Nephron (organoid): ENCODE results near the gene GORASP2.
A peak's percentile ranks its signal among the peaks of the same experiment; 100 is the strongest.

Experiments
- H3K27ac Mint-ChIP-seq, 3 experiments: 2 replicates each; pipeline ENCODE4 v1.8.0; 2020; ENCODE audit warnings: mixed read lengths in 3 of 3, mild to moderate bottlenecking in 2 of 3, moderate library complexity in 1 of 3
- H3K27me3 Mint-ChIP-seq: 2 replicates; pipeline ENCODE4 v1.8.0; 2021; ENCODE audit warnings: low read depth, mild to moderate bottlenecking, moderate library complexity, mixed read lengths
- H3K36me3 Mint-ChIP-seq: 2 replicates; pipeline ENCODE4 v1.8.0; 2020; ENCODE audit warnings: low read depth, mixed read lengths
- H3K4me1 Mint-ChIP-seq: 2 replicates; pipeline ENCODE4 v1.8.0; 2020; ENCODE audit warnings: mixed read lengths
- H3K4me3 Mint-ChIP-seq, 3 experiments: 2 replicates each; pipeline ENCODE4 v1.8.0; 2020; ENCODE audit warnings: mild to moderate bottlenecking in 3 of 3, mixed read lengths in 3 of 3, moderate library complexity in 2 of 3
- H3K9me3 Mint-ChIP-seq: 2 replicates; pipeline ENCODE4 v1.8.0; 2020; ENCODE audit warnings: mixed read lengths
- TF ChIP-seq, protein P1 (sequence below), 3 experiments: fragments of 200-600 bp; sonication (generic); IDR thresholded peaks; one replicate each; pipeline ENCODE4 v1.5.0; 2021; ENCODE audit warnings: antibody characterized with exemption in 3 of 3; ENCODE audit not compliant: unreplicated experiment in 3 of 3

Gene GORASP2

DNA sequence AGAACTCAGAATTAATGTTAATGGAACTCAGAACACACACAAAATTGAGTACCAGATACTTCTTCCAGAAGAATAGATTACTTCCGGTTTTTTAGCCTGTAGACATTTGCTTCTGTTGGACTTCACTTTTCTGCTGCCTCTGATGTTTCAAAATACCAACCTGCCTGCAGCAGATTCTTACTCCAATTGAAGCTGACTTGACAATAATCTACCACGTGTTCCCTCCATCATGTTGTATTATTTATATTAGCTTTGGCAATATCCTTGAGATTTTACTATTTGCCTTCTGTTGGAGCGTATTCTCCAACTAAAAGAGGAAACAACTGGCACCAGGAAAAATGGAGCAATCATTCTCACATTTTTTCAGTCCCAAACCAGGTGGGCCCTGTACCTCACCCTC lies 3.1 kb upstream of the GORASP2 start:
- Mint-ChIP-seq H3K9me3 (peaks cover 7% of the 10 kb centered on the region), H3K36me3 (no peaks in the 10 kb centered on the region), H3K27ac (no peak overlapping the region), H3K27me3 (peaks cover 4% of the 10 kb centered on the region), H3K4me1 (peaks cover 21% of the 10 kb centered on the region), H3K4me3 (no peak overlapping the region)
- TF ChIP-seq, protein P1, sequence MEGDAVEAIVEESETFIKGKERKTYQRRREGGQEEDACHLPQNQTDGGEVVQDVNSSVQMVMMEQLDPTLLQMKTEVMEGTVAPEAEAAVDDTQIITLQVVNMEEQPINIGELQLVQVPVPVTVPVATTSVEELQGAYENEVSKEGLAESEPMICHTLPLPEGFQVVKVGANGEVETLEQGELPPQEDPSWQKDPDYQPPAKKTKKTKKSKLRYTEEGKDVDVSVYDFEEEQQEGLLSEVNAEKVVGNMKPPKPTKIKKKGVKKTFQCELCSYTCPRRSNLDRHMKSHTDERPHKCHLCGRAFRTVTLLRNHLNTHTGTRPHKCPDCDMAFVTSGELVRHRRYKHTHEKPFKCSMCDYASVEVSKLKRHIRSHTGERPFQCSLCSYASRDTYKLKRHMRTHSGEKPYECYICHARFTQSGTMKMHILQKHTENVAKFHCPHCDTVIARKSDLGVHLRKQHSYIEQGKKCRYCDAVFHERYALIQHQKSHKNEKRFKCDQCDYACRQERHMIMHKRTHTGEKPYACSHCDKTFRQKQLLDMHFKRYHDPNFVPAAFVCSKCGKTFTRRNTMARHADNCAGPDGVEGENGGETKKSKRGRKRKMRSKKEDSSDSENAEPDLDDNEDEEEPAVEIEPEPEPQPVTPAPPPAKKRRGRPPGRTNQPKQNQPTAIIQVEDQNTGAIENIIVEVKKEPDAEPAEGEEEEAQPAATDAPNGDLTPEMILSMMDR (IDR thresholded peaks at IDR 0.05; ENCODE audit: unreplicated experiment in 3 of 3): no peak

DNA sequence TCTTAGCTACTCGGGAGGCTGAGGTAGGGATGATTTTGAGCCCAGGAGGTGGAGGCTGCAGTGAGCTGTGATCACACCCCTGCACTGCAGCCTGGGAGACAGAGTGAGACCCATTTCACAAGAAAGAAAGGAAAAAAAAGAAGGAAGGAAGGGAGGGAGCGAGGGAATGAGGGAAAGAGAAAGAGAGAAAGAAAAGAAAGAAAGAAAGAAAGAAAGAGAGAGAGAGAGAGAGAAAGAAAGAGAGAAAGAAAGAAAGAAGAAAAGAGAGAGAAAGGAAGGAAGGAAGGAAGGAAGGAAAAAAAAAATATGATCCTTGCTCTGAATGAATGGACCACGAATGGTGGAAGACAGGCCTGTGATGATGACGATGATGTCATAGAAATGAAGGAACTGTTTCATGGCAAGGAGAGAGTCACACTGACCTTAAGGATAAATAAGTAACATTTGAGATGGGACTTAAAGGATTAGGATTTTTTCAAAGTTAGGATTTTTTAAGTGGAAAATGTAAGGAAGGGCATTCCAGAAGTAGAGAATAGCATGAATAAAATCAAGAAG lies 2.2 kb upstream of the GORASP2 start:
- H3K9me3 Mint-ChIP-seq: peaks cover 7% of the 10 kb centered on the region
- H3K27me3 Mint-ChIP-seq: peaks cover 4% of the 10 kb centered on the region
- H3K27ac Mint-ChIP-seq: peak overlapping the region; percentile 20 to 49 (median 22)
- H3K4me3 Mint-ChIP-seq: peak overlapping the region; percentile 49 to 53 (median 49)
- peaks cover 27% of the 10 kb centered on the region for H3K4me1 Mint-ChIP-seq
- TF ChIP-seq, protein P1 (IDR thresholded peaks at IDR 0.05; ENCODE audit: unreplicated experiment in 3 of 3): no peak
- H3K36me3 Mint-ChIP-seq: no peaks in the 10 kb centered on the region

- H3K9me3 Mint-ChIP-seq: peaks cover 7% of the 10 kb centered on the region
- peak overlapping the region; percentile 83 to 91 (median 86) for H3K4me3 Mint-ChIP-seq
- TF ChIP-seq, protein P1 (IDR thresholded peaks at IDR 0.05; ENCODE audit: unreplicated experiment in 3 of 3): no peak
- peaks cover 37% of the 10 kb centered on the region for H3K4me1 Mint-ChIP-seq
- peaks cover 4% of the 10 kb centered on the region for H3K27me3 Mint-ChIP-seq
- H3K27ac Mint-ChIP-seq: peak overlapping the region; percentile 91 to 98 (median 96)
- no peaks in the 10 kb centered on the region for H3K36me3 Mint-ChIP-seq
Observed at GRCh38 chr2:170928036-170928823, 823 bp upstream of the GORASP2 start.

DNA sequence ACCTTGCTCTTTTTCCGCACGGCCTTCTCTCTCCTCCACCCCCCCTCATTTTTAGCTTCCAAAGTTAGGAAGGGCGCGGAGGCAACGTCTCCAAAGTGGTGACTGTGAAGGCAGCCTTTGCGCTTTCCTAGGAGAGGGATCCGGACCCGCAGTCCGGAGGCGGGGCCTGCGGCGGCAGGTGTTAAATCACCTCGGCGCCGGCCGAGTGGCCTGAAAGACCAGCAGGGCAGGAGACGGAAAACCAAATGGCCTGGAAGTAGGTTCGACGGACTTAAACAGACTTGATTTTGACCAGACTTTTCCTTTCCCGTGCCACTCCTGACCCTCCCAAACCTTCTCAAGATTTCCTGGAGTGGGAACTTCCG lies 615 bp downstream of the GORASP2 start:
- Mint-ChIP-seq H3K27me3 (peaks cover 4% of the 10 kb centered on the region), H3K9me3 (peaks cover 6% of the 10 kb centered on the region), H3K27ac (peak overlapping the region; percentile 97 to 98 (median 97)), H3K4me1 (peaks cover 44% of the 10 kb centered on the region), H3K36me3 (peaks cover 4% of the 10 kb centered on the region), H3K4me3 (peak overlapping the region; percentile 91 to 98 (median 96))
- TF ChIP-seq, protein P1 (IDR thresholded peaks at IDR 0.05; ENCODE audit: unreplicated experiment in 3 of 3): no peak

DNA sequence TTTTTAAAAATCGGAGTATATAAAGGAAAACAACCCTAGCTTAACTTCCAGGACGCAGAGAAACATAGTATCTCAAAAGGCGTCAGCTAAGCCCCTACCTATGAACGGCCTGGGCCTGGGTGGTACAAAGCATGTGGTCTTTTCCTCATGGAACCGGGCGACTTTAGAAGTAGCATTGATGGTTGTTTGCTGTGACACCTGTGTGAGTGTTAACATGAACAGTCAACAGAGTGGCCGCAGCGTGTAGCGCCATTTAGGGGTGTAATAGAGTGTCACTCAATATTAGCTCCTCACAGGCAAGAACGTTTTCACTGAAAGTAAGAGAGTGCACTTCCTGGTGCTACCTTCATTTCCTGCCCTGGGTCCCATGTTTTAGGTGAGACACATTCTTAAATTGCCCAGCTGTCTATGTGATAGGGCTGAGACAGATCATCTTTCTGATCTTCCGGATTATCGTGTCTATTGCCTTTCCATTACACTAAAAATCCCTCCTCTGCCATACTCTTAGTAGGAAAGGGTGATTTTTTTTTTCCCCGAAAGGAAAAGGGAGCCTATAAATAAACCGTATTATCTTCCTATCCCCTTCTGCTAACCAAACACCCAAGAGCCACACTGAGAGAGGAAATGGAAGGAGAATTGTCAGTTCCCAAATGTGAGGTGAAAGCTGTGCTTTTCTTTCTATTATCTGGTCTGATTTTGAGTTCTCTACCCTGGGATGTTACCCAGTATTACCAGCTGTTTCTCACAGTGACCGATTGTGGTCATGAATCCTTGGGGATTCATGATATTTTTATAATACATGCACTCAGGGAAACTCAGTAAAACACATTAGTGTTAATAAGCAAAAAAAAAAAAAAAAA lies 1.3 kb downstream of the GORASP2 start:
- Mint-ChIP-seq H3K27me3 (peaks cover 4% of the 10 kb centered on the region), H3K4me3 (peak overlapping the region; percentile 91 to 98 (median 96)), H3K36me3 (peaks cover 4% of the 10 kb centered on the region), H3K27ac (peak overlapping the region; percentile 97 to 98 (median 97)), H3K9me3 (peaks cover 3% of the 10 kb centered on the region), H3K4me1 (peaks cover 44% of the 10 kb centered on the region)
- TF ChIP-seq, protein P1 (IDR thresholded peaks at IDR 0.05; ENCODE audit: unreplicated experiment in 3 of 3): no peak
